GM23338 (cell line): Measurements from ENCODE around the gene SRRD. TPM values are rescaled to one million over a fixed set of nuclear protein-coding genes. Genes with fewer than 3 reads are reported as not detected.

Experiments
- ATAC-seq: fragments of 200-7000 bp; cut with Tn5 transposase; 3 replicates; pipeline ENCODE4 v1.9.1; 2020
- DNase-seq: peaks from one replicate; pipeline ENCODE4 v3.0.0-alpha.2; 2015; ENCODE audit warnings: low spot score
- H2AFZ ChIP-seq: fragments of 200-600 bp; sonication (generic); 2 replicates; pipeline ENCODE4 v1.8.0; 2016; ENCODE audit warnings: antibody characterized with exemption, mild to moderate bottlenecking, moderate library complexity
- H3F3A ChIP-seq: fragments of 200-600 bp; sonication (generic); replicated peaks from 2 replicates; pipeline ENCODE4 v1.8.0; 2017; ENCODE audit warnings: antibody characterized with exemption, mixed run types, low read depth
- H3K27ac ChIP-seq: fragments of 200-600 bp; sonication (generic); 2 replicates; pipeline ENCODE4 v1.6.1; 2016; ENCODE audit warnings: low read depth
- H3K27me3 ChIP-seq: fragments of 200-600 bp; sonication (generic); 2 replicates; pipeline ENCODE4 v1.8.0; 2016; ENCODE audit warnings: mild to moderate bottlenecking, mixed run types, moderate library complexity; ENCODE audit not compliant: insufficient read depth
- H3K36me3 ChIP-seq: fragments of 200-600 bp; sonication (generic); 2 replicates; pipeline ENCODE4 v1.8.0; 2016; ENCODE audit warnings: mild to moderate bottlenecking; ENCODE audit not compliant: insufficient read depth
- H3K4me1 ChIP-seq: fragments of 200-600 bp; sonication (generic); 2 replicates; pipeline ENCODE4 v1.8.0; 2016; ENCODE audit warnings: mild to moderate bottlenecking, moderate library complexity; ENCODE audit not compliant: insufficient read depth
- H3K4me2 ChIP-seq: fragments of 200-600 bp; sonication (generic); 2 replicates; pipeline ENCODE4 v1.7.1; 2017; ENCODE audit warnings: mixed run types
- H3K4me3 ChIP-seq: fragments of 200-600 bp; sonication (generic); 2 replicates; pipeline ENCODE4 v1.6.1; 2016; ENCODE audit warnings: mixed run types
- H3K79me2 ChIP-seq: fragments of 200-600 bp; sonication (generic); replicated peaks from 2 replicates; pipeline ENCODE4 v1.8.0; 2017; ENCODE audit warnings: mild to moderate bottlenecking; ENCODE audit not compliant: insufficient read depth
- H3K9me2 ChIP-seq: fragments of 200-600 bp; sonication (generic); 2 replicates; pipeline ENCODE4 v1.8.0; 2017; ENCODE audit not compliant: insufficient read depth
- H4K20me1 ChIP-seq: fragments of 200-600 bp; sonication (generic); replicated peaks from 2 replicates; pipeline ENCODE4 v1.8.0; 2017; ENCODE audit warnings: mild to moderate bottlenecking; ENCODE audit not compliant: insufficient read depth
- H3K27ac Mint-ChIP-seq: 2 replicates; pipeline ENCODE4 v1.8.0; 2020; ENCODE audit warnings: inconsistent platforms, mild to moderate bottlenecking, moderate library complexity, mixed read lengths
- H3K27me3 Mint-ChIP-seq: 3 replicates; pipeline ENCODE4 v1.8.0; 2022; ENCODE audit warnings: low read depth, mild to moderate bottlenecking, moderate library complexity, mixed read lengths, inconsistent platforms; ENCODE audit not compliant: insufficient read depth, poor library complexity
- H3K36me3 Mint-ChIP-seq: 3 replicates; pipeline ENCODE4 v1.8.0; 2021; ENCODE audit warnings: low read depth, mild to moderate bottlenecking, inconsistent platforms, moderate library complexity, mixed read lengths
- H3K4me1 Mint-ChIP-seq: 3 replicates; pipeline ENCODE4 v1.8.0; 2020; ENCODE audit warnings: mild to moderate bottlenecking, inconsistent platforms, mixed read lengths
- H3K4me3 Mint-ChIP-seq: 3 replicates; pipeline ENCODE4 v1.8.0; 2021; ENCODE audit warnings: moderate library complexity, mild to moderate bottlenecking, inconsistent platforms, mixed read lengths
- H3K9me3 Mint-ChIP-seq: 3 replicates; pipeline ENCODE4 v1.8.0; 2020; ENCODE audit warnings: moderate library complexity, mild to moderate bottlenecking, inconsistent platforms, mixed read lengths
- CTCF ChIP-seq, 2 experiments: fragments of 200-600 bp in 1 of 2; sonication (generic) in 1 of 2; conservative IDR thresholded peaks; 2 replicates each; pipeline versions ENCODE4 v1.5.1 to v1.6.1; 2016 to 2017; ENCODE audit warnings: antibody characterized with exemption in 2 of 2, low read depth in 2 of 2, mild to moderate bottlenecking in 2 of 2, moderate library complexity in 1 of 2
- ETS1 ChIP-seq: IDR thresholded peaks from 2 replicates; pipeline ENCODE4 v1.6.1; 2016; ENCODE audit warnings: antibody characterized with exemption
- EZH2 ChIP-seq: fragments of 200-600 bp; sonication (generic); IDR thresholded peaks from one replicate; pipeline ENCODE4 v1.8.0; 2017; ENCODE audit warnings: antibody characterized with exemption, mild to moderate bottlenecking, low read depth; ENCODE audit not compliant: unreplicated experiment
- NANOG ChIP-seq: IDR thresholded peaks from 2 replicates; pipeline ENCODE4 v1.6.1; 2016; ENCODE audit warnings: antibody characterized with exemption, borderline replicate concordance
- POLR2AphosphoS5 ChIP-seq: IDR thresholded peaks from 2 replicates; pipeline ENCODE4 v1.6.1; 2016; ENCODE audit warnings: antibody characterized with exemption, low read depth
- ZNF114 ChIP-seq: fragments of 250-450 bp; sonication (Bioruptor Pico); IDR thresholded peaks from 2 replicates; pipeline ENCODE4 v1.5.0; 2020; ENCODE audit warnings: mild to moderate bottlenecking, moderate library complexity
- ZNF331 ChIP-seq: fragments of 250-450 bp; sonication (Bioruptor Pico); IDR thresholded peaks from 2 replicates; pipeline ENCODE4 v1.5.0; 2020; ENCODE audit warnings: low read depth, mild to moderate bottlenecking, moderate library complexity
- ZNF462 ChIP-seq: fragments of 250-450 bp; sonication (Bioruptor Pico); IDR thresholded peaks from 2 replicates; pipeline ENCODE4 v1.5.0; 2020; ENCODE audit warnings: mild to moderate bottlenecking, moderate library complexity
- polyA plus RNA-seq: library from polyadenylated mRNA; unstranded; fragments of >200 nt; fragmentation: Nextera tagmentation; extraction: Ambion mirVana; gene quantifications from 2 replicates; pipeline ENCODE4 v1.2.1, GENCODE V29; 2016
- total RNA-seq: library from RNA; depleted of rRNA; stranded (reverse); fragments of >200 nt; shearing (Covaris generic); gene quantifications from 2 replicates; pipeline ENCODE4 v1.2.3, GENCODE V29; 2014

SRRD gene
- total and polyA plus RNA-seq, 2 experiments from 2014 or later = 17.8 to 23.2 TPM

GRCh38 chr22:26481694-26482093 is 2.0 kb upstream of the SRRD start (continued):
- TF ChIP-seq ZNF462 (CRISPR knock-in tag) (no peak), ETS1 (no peak), ZNF114 (CRISPR knock-in tag) (no peak)

- peak overlapping the region; percentile 98 for H3K4me3 Mint-ChIP-seq
- H3K36me3 Mint-ChIP-seq = peaks cover 24% of the 10 kb centered on the region
- H3K9me2 ChIP-seq = no peaks in the 10 kb centered on the region
- H3K4me2 ChIP-seq = peak overlapping the region; percentile 100; the same call in 1 of the 2 replicates
- ATAC-seq = no peak
- H3K27ac Mint-ChIP-seq = no peak overlapping the region; the same call in 1 of the 2 replicates
- H3K27ac ChIP-seq = no peak overlapping the region
- 0 out of 3 replicates have a peak, but pooled peaks cover 2% of the 10 kb centered on the region for H3K9me3 Mint-ChIP-seq
- H3K27me3 Mint-ChIP-seq = peaks cover 2% of the 10 kb centered on the region
- peaks cover 19% of the 10 kb centered on the region for H3K36me3 ChIP-seq
- TF ChIP-seq ZNF331 (CRISPR knock-in tag) (no peak), EZH2 (no peak), POLR2AphosphoS5 (no peak), ETS1 (no peak), NANOG (no peak), CTCF (conservative IDR thresholded peaks at IDR 0.05; ENCODE audit: low read depth in 2 of 2) (no peak)
- no peak overlapping the region for H2AFZ ChIP-seq
- H4K20me1 ChIP-seq = peaks cover 12% of the 10 kb centered on the region
- peak overlapping the region; percentile 33; the same call in 1 of the 2 replicates for H3K4me3 ChIP-seq
- H3K27me3 ChIP-seq = no peaks in the 10 kb centered on the region
- H3K79me2 ChIP-seq = peaks cover 76% of the 10 kb centered on the region
- no peak for DNase-seq
- H3K4me1 ChIP-seq = peaks cover 27% of the 10 kb centered on the region
- H3F3A ChIP-seq = peaks cover 20% of the 10 kb centered on the region
- peaks cover 43% of the 10 kb centered on the region for H3K4me1 Mint-ChIP-seq
Measured at GRCh38 chr22:26482161-26482560, 1.5 kb upstream of the SRRD start.
